T-helper 2 cell treated with Interferon-gamma antibody and Interleukin-4, amounts not matched to agents 5 μg/mL and 100 μg/mL, for 36 hours (primary cell): ENCODE results near the gene ATXN1.

Experiments used
- DNase-seq: peaks from one replicate; pipeline ENCODE4 v3.0.0; 2021; ENCODE audit warnings: low spot score
- H3K27ac Mint-ChIP-seq: one replicate; pipeline ENCODE4 v1.8.0; 2021; ENCODE audit warnings: mild to moderate bottlenecking, mixed read lengths
- H3K27me3 Mint-ChIP-seq: one replicate; pipeline ENCODE4 v1.8.0; 2021; ENCODE audit warnings: low read depth, mixed read lengths
- H3K36me3 Mint-ChIP-seq: one replicate; pipeline ENCODE4 v1.8.0; 2021; ENCODE audit warnings: low read depth, mixed read lengths
- H3K4me1 Mint-ChIP-seq: one replicate; pipeline ENCODE4 v1.8.0; 2021; ENCODE audit warnings: low read depth, mixed read lengths
- H3K4me3 Mint-ChIP-seq: one replicate; pipeline ENCODE4 v1.8.0; 2022; ENCODE audit warnings: mild to moderate bottlenecking, moderate library complexity, mixed read lengths
- H3K9me3 Mint-ChIP-seq: one replicate; pipeline ENCODE4 v1.8.0; 2021; ENCODE audit warnings: mixed read lengths

ATXN1 gene

GRCh38 chr6:16514249-16514648 lies 247.0 kb downstream of the ATXN1 start:
- Mint-ChIP-seq H3K9me3 (no peaks in the 10 kb centered on the region), H3K27ac (peak overlapping the region; percentile 28), H3K4me1 (peaks cover 62% of the 10 kb centered on the region), H3K36me3 (peaks cover 34% of the 10 kb centered on the region), H3K4me3 (peak overlapping the region; percentile 39), H3K27me3 (no peaks in the 10 kb centered on the region)
- peak; percentile 40 for DNase-seq

DNA sequence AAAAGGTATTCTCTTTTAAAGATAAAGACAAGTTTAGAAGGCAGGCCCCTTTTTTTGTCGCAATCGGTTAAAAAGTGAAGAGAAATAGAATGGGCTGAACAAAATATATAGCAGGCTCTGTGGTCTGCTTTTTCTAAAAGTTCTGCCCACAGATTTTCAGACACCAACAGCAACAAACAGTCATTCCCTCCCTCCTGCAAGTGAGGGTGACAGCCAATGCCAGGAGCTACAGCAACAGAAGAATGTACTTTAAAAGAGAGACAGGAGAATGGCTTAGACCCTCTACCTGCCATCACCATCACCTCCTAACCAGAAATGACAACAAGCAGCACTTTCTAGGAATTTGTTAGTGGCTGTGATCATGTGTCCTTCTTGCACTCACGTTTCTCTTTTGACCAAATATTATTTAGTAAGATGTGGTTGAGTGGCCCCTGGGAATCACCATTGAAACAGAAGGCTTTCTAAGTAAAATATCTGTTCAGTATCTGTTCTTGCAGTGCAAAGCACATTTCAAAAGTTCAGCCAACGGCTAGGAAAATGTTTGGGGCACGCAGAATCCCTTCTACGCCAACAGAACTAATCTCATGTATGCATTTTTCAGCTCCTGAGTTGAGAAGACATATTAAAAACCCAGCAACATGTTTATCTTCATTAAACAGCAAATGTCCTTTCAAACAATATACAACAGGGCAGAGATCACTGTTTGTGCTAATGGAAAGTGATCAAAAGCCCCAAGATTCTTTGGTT lies 248.5 kb downstream of the ATXN1 start:
- H3K27ac Mint-ChIP-seq = peak overlapping the region; percentile 82
- peaks cover 52% of the 10 kb centered on the region for H3K4me1 Mint-ChIP-seq
- H3K4me3 Mint-ChIP-seq = peak overlapping the region; percentile 35
- H3K36me3 Mint-ChIP-seq = peaks cover 34% of the 10 kb centered on the region
- H3K27me3 Mint-ChIP-seq = no peaks in the 10 kb centered on the region
- DNase-seq = peak; percentile 27
- H3K9me3 Mint-ChIP-seq = no peaks in the 10 kb centered on the region

DNA sequence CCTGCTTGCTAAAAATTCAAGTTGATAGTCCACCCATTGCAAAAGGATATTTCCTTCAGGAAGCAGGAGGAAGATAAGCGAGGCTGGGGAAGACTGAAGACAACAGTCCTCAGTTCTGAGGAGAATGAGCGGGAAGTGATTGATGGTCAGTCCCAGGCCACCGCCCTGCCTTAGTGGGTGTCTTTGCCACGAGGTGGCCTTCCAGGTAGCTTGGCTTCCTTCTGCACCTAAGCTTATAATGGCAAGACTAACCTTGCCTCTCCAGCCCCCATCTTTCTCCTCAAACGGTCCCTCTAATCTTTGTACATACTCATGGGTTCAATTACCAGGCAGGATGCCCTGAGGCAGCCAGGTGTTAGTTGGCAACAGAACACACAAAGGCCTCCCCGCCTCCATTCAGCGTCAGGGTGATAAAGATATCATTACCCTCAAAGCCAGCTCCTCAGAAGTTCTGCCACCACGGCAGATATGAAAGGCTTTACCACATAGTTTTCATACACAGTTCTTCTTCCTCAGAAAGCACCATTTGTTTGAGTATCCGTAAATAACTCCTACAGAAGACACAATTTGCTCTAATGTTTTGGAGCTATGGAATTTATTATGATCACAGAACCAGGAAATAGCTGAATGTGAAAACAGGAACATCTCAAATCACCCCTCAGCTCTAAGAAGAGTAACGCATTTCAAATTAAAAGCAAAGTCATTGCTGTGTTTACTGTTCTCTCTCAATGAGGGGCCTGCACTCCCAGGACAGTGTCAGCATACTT lies 249.4 kb downstream of the ATXN1 start:
- Mint-ChIP-seq H3K27ac (peak overlapping the region; percentile 82), H3K27me3 (no peaks in the 10 kb centered on the region), H3K4me3 (peak overlapping the region; percentile 67), H3K36me3 (peaks cover 32% of the 10 kb centered on the region), H3K4me1 (peaks cover 49% of the 10 kb centered on the region), H3K9me3 (no peaks in the 10 kb centered on the region)
- peak; percentile 30 for DNase-seq

DNA sequence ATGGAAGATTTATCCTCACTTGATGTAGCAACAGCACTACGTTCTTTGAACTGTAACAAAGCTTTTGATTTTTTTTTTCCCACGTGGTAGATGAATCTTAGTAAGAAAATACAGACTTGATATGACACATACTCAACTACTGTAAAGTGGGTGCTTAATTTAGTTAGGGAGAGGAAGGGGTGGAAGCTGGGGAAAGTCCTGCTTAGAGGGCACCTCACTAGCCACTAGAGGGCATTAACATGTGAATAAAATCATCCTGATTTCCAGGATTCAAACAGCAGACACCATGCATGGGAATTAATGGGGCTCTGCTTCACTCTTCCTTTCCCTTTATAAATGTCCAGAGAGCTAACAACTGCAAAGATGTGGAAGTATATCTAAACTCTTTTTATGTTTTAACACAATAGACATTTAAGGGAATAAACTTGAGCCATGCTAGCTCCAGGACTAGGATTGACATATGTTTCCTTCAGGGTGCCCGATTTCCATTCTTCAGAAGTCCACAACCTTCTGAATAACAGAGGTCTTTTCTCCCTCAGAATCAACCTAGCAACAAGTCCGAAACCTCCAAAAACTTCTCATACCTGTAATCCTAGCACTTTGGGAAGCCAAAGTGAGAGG lies 250.1 kb downstream of the ATXN1 start:
- peak; percentile 24 for DNase-seq
- Mint-ChIP-seq H3K27ac (no peak overlapping the region), H3K9me3 (no peaks in the 10 kb centered on the region), H3K27me3 (no peaks in the 10 kb centered on the region), H3K36me3 (peaks cover 35% of the 10 kb centered on the region), H3K4me3 (peak overlapping the region; percentile 5), H3K4me1 (peaks cover 53% of the 10 kb centered on the region)

DNA sequence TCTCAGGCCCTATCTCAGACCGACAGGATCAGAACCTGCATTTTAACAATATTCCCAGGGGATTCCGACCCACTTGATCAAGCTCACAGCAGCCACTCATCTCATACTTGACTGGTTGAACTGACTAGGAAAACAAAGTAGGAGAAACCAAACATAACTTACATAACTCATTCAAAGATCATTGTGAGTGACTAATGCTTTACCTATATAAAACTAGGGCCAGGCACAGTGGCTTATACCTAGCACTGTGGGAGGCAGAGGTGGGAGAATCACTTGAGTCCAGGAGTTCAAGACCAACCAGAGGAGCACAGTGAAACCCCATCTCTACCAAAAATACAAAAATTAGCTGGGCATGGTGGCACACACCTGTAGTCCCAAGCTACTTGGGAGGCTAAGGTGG lies 251.0 kb downstream of the ATXN1 start:
- H3K4me3 Mint-ChIP-seq = no peak overlapping the region
- no peaks in the 10 kb centered on the region for H3K27me3 Mint-ChIP-seq
- H3K36me3 Mint-ChIP-seq = peaks cover 37% of the 10 kb centered on the region
- H3K4me1 Mint-ChIP-seq = peaks cover 61% of the 10 kb centered on the region
- H3K9me3 Mint-ChIP-seq = no peaks in the 10 kb centered on the region
- DNase-seq = no peak
- H3K27ac Mint-ChIP-seq = peak overlapping the region; percentile 6

DNA sequence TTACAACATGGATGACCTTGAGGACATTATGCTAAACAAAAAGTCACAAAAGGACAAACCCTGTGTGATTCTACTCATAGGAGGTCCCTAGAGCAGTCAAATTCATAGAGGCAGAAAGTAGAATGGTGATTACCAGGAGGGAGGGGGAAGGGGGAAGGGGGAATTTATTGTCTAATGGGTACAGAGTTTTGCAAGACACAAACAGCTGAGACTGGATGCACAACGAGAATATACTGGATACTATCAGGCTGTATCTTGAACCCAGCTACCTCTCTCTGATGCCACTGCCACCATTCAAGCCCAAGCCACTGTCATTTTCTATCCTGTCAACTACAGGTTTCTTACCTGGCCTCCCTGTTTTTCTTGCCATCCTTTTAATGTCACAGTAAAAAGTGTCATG lies 252.3 kb downstream of the ATXN1 start:
- no peak overlapping the region for H3K27ac Mint-ChIP-seq
- peaks cover 29% of the 10 kb centered on the region for H3K36me3 Mint-ChIP-seq
- no peak for DNase-seq
- H3K4me3 Mint-ChIP-seq = no peak overlapping the region
- H3K27me3 Mint-ChIP-seq = no peaks in the 10 kb centered on the region
- H3K9me3 Mint-ChIP-seq = no peaks in the 10 kb centered on the region
- peaks cover 63% of the 10 kb centered on the region for H3K4me1 Mint-ChIP-seq

GRCh38 chr6:16505711-16506357 lies 255.4 kb downstream of the ATXN1 start:
- no peak for DNase-seq
- H3K4me3 Mint-ChIP-seq = no peak overlapping the region
- no peaks in the 10 kb centered on the region for H3K27me3 Mint-ChIP-seq
- H3K36me3 Mint-ChIP-seq = peaks cover 30% of the 10 kb centered on the region
- peaks cover 3% of the 10 kb centered on the region for H3K9me3 Mint-ChIP-seq
- peaks cover 45% of the 10 kb centered on the region for H3K4me1 Mint-ChIP-seq
- H3K27ac Mint-ChIP-seq = no peak overlapping the region

GRCh38 chr6:16504609-16505008 lies 256.7 kb downstream of the ATXN1 start:
- H3K27ac Mint-ChIP-seq = no peak overlapping the region
- peak overlapping the region; percentile 66 for H3K4me3 Mint-ChIP-seq

DNA sequence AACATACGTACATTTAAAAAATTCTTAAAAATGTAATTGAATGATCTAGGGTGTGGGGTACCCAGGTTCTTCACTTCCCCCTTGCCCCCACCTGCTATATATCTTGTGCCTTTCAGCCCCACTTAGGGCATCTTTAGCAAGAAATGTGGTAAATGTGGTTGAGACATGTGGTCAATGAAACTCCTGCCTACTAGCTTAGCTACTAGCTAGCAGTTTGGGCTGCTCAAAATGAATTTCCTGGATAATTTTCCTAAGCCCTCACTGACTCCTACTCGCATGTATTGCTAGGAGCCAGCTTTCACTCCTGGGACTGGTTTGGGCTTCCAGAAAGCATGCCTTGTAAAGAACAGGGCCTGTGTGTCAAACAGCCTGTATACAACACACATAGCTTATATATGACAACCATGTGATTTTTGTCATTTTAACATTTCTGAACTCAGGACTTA lies 257.3 kb downstream of the ATXN1 start:
- Mint-ChIP-seq H3K9me3 (peaks cover 4% of the 10 kb centered on the region), H3K27me3 (no peaks in the 10 kb centered on the region), H3K4me3 (peak overlapping the region; percentile 66), H3K27ac (peak overlapping the region; percentile 37), H3K36me3 (peaks cover 30% of the 10 kb centered on the region), H3K4me1 (peaks cover 42% of the 10 kb centered on the region)
- DNase-seq = peak; percentile 42

More at GRCh38 chr6:16504609-16505008, 256.7 kb downstream of the ATXN1 start:
- H3K9me3 Mint-ChIP-seq = peaks cover 3% of the 10 kb centered on the region
- peaks cover 28% of the 10 kb centered on the region for H3K36me3 Mint-ChIP-seq
- H3K4me1 Mint-ChIP-seq = peaks cover 44% of the 10 kb centered on the region
- H3K27me3 Mint-ChIP-seq = no peaks in the 10 kb centered on the region
- DNase-seq = no peak

DNA sequence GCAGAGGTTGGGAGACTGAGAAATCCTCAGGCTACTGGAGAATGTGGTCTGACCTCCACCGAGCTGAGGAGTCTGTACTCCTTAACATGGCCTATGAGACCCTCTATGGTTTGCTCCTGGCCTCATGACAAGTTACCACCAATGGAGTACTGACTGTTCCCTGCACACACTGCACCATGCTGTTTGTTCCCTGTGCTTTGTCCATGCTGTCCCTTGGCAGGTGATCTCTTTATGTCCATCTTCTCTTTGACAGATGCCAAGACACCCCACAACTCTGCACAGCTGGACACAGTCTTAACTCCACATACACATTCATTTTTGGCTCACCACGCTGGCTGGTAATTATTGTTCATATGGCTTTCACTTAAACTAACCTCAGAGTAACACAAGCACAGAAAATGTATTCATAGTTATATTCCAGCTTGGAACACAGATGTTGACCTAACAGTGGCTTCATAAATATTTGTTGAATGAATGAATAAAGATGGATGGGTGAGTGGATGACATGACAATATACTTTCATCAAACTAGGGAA lies 258.0 kb downstream of the ATXN1 start:
- H3K27ac Mint-ChIP-seq = peak overlapping the region; percentile 33
- H3K36me3 Mint-ChIP-seq = peaks cover 36% of the 10 kb centered on the region
- peaks cover 42% of the 10 kb centered on the region for H3K4me1 Mint-ChIP-seq
- no peaks in the 10 kb centered on the region for H3K27me3 Mint-ChIP-seq
- no peak for DNase-seq
- peak overlapping the region; percentile 32 for H3K4me3 Mint-ChIP-seq
- H3K9me3 Mint-ChIP-seq = peaks cover 7% of the 10 kb centered on the region

GRCh38 chr6:16498957-16499356 lies 262.3 kb downstream of the ATXN1 start:
- Mint-ChIP-seq H3K4me3 (no peak overlapping the region), H3K4me1 (peaks cover 36% of the 10 kb centered on the region), H3K9me3 (peaks cover 7% of the 10 kb centered on the region), H3K36me3 (peaks cover 36% of the 10 kb centered on the region), H3K27ac (no peak overlapping the region), H3K27me3 (no peaks in the 10 kb centered on the region)
- DNase-seq = no peak

DNA sequence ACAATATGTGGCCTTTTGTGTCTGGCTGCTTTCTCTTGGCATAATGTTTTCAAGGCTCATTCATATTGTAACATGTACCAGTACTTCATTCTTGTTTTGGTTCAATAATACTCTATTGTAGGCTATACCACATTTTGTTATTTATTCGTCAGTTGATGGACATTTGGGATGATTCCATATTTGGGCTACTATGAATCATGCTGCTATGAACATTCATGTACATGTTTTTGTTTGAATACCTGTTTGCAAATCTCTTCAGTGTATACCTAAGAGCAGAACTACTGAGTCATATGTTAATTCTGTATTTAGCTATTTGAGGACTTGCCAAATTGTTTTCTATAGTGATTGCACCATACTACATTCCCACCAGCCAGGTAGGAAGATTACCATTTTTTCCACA lies 263.0 kb downstream of the ATXN1 start:
- H3K27ac Mint-ChIP-seq = no peak overlapping the region
- peaks cover 33% of the 10 kb centered on the region for H3K36me3 Mint-ChIP-seq

DNA sequence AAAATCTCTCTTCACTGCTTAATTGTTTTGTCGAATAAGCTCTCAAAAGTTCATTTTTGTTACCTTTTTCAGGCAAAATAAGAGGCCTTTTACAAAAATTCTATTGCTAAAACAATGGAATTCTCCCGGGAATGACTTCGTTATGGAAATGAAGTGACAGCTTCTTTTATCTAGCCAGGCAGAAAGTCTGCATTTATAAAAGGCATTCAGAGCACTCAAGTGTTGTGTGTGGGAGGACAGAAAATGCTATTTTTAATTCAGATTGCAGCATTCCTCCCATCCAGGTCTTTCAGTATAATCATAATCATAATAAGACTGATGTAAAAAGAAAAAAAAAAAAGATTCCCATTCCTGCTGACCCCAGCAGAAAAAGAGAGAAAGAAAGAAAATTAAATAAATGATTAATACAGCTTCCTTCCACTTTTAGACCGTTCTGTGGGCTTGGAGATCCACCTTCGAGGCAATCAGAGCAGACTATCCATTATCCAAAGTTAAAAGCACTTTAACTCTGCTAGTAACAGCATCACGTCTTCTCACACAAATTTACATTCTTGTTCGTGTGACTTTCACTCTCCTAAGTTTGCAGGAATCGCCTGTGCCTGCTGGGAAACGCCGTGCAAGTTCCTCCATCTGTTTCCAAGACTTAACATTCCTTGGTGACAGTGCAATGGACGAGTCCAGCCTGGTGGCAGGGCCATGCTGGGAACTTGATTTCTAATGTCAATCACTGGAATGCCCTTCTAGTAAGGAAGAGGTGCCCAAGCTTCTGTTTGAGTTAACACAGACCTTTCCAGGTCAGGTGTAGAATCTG lies 264.1 kb downstream of the ATXN1 start:
- no peak overlapping the region for H3K4me3 Mint-ChIP-seq

More for the DNA sequence above, 263.0 kb downstream of the ATXN1 start:
- H3K9me3 Mint-ChIP-seq = peaks cover 7% of the 10 kb centered on the region
- no peak overlapping the region for H3K4me3 Mint-ChIP-seq
- no peak for DNase-seq
- H3K27me3 Mint-ChIP-seq = no peaks in the 10 kb centered on the region
- H3K4me1 Mint-ChIP-seq = peaks cover 36% of the 10 kb centered on the region

More for the DNA sequence above, 264.1 kb downstream of the ATXN1 start:
- peaks cover 7% of the 10 kb centered on the region for H3K9me3 Mint-ChIP-seq
- H3K4me1 Mint-ChIP-seq = peaks cover 37% of the 10 kb centered on the region
- H3K36me3 Mint-ChIP-seq = peaks cover 33% of the 10 kb centered on the region
- DNase-seq = no peak
- no peaks in the 10 kb centered on the region for H3K27me3 Mint-ChIP-seq
- H3K27ac Mint-ChIP-seq = no peak overlapping the region
